Measurements from ENCODE around the gene GRIK1.

The GRIK1 gene

DNA sequence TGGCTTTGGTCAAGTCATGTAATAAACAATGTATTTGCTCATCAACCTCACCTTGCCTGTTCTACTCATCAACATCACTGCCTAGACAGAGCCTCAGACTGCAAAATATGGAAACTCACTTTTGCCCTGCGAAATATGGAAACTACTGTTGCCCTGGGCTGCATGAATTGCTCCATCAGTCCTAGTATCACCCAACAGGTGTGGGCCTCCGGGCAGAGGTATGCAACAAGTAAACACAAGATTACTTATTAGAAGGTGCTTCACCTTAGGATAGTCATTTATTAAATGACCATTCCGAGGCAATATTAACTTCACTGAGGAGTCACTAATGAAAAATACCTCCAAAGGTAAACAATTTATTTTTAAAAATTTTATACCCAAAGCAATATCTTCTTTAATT, 354.3 kb downstream of the GRIK1 start:
- TF ChIP-seq, protein P1, sequence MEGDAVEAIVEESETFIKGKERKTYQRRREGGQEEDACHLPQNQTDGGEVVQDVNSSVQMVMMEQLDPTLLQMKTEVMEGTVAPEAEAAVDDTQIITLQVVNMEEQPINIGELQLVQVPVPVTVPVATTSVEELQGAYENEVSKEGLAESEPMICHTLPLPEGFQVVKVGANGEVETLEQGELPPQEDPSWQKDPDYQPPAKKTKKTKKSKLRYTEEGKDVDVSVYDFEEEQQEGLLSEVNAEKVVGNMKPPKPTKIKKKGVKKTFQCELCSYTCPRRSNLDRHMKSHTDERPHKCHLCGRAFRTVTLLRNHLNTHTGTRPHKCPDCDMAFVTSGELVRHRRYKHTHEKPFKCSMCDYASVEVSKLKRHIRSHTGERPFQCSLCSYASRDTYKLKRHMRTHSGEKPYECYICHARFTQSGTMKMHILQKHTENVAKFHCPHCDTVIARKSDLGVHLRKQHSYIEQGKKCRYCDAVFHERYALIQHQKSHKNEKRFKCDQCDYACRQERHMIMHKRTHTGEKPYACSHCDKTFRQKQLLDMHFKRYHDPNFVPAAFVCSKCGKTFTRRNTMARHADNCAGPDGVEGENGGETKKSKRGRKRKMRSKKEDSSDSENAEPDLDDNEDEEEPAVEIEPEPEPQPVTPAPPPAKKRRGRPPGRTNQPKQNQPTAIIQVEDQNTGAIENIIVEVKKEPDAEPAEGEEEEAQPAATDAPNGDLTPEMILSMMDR (IDR thresholded peaks at IDR 0.05), result no peak

DNA sequence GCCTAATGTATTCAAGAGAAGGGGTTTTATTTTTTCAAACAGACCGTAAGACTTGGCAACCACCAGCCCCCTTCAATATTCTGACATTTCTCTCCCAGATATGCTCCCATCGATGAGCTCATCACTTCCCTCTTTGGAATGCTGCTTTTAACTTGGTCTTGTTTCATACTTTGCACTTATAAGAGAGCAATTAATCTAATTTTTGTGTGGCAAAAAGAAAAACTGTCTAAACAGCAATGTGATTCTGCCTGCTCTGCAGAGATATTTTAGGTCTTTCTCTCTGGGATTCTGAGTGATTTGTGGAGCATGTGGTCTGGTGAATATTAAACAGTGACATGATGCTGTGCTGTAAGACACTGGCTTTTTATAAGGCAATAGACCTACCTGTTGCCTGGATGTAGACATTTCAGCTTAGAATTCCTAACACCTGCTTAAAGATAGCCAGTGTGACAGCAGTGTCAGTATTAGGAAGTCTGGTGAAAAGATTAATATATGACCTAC, 356.3 kb downstream of the GRIK1 start:
- TF ChIP-seq, protein P1 (IDR thresholded peaks at IDR 0.05), result no peak

DNA sequence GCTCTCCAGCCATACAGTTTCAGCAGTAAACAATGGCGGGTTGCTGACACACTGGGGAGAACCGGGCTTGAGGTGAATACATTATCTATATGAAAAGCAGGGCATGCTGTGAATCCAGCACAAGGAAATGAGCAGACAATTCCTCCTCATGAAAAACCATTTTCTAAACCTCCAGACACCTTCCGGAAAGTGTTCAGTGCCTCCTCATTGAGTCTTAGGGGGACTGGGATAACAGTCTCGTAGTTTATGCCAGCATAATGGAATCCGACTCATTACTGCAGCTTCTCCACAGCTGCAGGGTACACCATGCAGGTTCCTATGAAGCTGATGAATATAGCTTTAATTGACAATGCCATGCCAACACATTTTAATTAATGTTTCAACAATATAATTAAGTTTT, 356.9 kb downstream of the GRIK1 start:
- TF ChIP-seq, protein P1 (IDR thresholded peaks at IDR 0.05), result no peak

DNA sequence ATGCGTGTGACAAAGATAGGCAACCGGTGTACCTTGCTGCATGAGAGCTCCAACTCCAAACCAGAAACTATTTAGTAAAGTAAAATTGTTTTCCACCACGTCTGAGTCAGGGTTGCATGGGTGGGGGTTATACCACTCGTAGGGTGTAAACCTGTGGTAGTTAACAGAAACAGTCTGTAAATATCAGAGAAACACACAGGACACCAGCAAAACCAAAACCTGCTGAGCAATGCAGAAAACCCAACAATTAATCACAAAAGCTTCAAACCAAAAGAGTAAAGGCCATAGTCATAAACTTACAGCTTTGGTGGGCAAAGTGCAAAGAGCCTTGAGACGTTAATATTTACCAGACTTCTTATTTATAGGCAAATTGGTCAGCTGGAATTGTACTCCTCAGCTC, 358.4 kb downstream of the GRIK1 start:
- TF ChIP-seq, protein P1 (IDR thresholded peaks at IDR 0.05), result no peak

DNA sequence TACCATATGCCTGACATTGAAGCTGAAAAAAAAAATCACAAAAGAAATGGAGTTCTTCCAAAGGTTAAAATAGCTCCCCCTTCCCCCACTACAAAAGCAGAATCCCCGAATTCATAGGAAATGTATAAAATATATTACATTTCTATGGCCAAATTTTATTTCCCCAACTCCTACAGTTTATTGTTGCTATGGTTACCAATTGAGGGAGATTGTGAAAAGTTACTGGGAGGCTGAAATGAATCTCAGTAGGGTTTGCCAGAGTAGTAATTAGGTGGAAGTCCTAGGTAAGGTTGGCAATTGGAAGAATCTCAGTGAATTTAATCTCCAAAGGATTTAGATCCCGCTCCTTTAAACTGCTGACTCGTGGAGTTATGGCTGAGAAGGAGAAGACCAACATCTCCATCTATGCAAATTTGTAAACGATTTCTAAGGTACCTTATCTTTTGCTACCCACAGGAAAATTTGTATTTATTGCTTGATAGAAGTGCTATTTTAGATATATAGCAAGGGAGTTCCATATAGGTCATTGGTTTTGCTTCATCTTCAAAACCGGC, 359.0 kb downstream of the GRIK1 start:
- TF ChIP-seq, protein P1 (IDR thresholded peaks at IDR 0.05), result no peak

DNA sequence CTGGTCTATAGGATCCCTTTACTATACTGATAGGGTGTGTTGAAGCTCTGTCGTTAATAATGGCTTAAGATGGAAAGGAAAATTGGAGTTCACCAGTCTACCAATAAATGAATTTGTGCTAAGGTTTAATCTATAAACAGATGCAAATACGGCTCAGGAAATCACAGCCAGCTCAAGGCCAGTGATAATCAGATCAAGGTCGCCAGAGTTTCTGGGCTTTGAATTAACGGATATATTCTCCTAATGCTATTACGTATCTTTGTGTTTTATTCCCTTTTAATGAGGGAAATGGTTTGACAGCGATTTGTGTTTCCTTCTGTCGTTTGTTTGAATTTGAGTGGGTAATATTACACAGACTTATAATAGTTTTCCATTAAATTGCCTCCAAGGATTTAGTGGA, 361.5 kb downstream of the GRIK1 start:
- TF ChIP-seq, protein P1 (IDR thresholded peaks at IDR 0.05), result no peak

DNA sequence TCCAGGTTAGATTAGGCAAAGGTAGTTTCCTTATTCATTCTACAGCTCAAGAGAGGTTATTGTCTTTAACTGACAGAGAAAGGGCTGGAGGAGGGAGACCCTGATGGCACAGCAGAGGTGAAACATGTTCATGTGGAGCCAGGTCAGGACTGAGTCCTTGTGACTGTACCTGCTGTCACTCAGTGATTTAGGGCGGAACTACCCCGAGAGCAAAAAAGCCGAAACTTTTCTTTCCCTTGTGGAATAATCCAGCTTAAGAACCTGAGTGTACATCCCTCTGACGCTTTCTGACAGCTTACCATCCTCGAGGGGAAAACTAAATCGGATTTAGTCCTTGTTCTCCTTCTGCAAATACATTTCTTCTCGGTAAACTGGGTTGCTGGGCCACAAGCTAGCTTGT, 367.8 kb downstream of the GRIK1 start:
- TF ChIP-seq, protein P1 (IDR thresholded peaks at IDR 0.05), result no peak

Data from LNCAP (cell line).